ENCODE results near the gene PFDN2. TPM values are rescaled to one million over a fixed set of nuclear protein-coding genes. Genes with fewer than 3 reads are reported as not detected.

PFDN2 gene
- total and polyA plus RNA-seq, 2 of the 8 experiments (the other 6 are each of a cell fraction or from before 2014, with no cell fraction given), result 66.2 to 71.2 TPM

DNA sequence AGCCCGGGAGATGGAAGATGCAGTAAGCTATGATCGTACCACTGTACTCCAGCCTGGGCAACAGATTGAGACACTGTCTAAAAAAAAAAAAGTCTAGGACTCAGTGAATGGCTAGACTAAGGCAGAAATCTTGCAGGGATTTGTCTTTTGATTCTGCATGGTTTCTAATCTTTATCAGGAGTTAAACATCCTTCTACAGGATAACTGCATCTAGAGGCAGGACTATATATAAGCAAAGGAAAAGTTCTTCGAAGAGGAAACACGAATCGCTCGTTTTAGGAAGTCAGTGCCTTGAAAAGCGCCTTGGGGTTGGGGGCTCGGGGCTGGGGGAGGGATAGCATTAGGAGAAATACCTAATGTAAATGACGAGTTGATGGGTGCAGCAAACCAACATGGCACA, 35.3 kb upstream of the PFDN2 start (continued):
- TF ChIP-seq, protein P1, sequence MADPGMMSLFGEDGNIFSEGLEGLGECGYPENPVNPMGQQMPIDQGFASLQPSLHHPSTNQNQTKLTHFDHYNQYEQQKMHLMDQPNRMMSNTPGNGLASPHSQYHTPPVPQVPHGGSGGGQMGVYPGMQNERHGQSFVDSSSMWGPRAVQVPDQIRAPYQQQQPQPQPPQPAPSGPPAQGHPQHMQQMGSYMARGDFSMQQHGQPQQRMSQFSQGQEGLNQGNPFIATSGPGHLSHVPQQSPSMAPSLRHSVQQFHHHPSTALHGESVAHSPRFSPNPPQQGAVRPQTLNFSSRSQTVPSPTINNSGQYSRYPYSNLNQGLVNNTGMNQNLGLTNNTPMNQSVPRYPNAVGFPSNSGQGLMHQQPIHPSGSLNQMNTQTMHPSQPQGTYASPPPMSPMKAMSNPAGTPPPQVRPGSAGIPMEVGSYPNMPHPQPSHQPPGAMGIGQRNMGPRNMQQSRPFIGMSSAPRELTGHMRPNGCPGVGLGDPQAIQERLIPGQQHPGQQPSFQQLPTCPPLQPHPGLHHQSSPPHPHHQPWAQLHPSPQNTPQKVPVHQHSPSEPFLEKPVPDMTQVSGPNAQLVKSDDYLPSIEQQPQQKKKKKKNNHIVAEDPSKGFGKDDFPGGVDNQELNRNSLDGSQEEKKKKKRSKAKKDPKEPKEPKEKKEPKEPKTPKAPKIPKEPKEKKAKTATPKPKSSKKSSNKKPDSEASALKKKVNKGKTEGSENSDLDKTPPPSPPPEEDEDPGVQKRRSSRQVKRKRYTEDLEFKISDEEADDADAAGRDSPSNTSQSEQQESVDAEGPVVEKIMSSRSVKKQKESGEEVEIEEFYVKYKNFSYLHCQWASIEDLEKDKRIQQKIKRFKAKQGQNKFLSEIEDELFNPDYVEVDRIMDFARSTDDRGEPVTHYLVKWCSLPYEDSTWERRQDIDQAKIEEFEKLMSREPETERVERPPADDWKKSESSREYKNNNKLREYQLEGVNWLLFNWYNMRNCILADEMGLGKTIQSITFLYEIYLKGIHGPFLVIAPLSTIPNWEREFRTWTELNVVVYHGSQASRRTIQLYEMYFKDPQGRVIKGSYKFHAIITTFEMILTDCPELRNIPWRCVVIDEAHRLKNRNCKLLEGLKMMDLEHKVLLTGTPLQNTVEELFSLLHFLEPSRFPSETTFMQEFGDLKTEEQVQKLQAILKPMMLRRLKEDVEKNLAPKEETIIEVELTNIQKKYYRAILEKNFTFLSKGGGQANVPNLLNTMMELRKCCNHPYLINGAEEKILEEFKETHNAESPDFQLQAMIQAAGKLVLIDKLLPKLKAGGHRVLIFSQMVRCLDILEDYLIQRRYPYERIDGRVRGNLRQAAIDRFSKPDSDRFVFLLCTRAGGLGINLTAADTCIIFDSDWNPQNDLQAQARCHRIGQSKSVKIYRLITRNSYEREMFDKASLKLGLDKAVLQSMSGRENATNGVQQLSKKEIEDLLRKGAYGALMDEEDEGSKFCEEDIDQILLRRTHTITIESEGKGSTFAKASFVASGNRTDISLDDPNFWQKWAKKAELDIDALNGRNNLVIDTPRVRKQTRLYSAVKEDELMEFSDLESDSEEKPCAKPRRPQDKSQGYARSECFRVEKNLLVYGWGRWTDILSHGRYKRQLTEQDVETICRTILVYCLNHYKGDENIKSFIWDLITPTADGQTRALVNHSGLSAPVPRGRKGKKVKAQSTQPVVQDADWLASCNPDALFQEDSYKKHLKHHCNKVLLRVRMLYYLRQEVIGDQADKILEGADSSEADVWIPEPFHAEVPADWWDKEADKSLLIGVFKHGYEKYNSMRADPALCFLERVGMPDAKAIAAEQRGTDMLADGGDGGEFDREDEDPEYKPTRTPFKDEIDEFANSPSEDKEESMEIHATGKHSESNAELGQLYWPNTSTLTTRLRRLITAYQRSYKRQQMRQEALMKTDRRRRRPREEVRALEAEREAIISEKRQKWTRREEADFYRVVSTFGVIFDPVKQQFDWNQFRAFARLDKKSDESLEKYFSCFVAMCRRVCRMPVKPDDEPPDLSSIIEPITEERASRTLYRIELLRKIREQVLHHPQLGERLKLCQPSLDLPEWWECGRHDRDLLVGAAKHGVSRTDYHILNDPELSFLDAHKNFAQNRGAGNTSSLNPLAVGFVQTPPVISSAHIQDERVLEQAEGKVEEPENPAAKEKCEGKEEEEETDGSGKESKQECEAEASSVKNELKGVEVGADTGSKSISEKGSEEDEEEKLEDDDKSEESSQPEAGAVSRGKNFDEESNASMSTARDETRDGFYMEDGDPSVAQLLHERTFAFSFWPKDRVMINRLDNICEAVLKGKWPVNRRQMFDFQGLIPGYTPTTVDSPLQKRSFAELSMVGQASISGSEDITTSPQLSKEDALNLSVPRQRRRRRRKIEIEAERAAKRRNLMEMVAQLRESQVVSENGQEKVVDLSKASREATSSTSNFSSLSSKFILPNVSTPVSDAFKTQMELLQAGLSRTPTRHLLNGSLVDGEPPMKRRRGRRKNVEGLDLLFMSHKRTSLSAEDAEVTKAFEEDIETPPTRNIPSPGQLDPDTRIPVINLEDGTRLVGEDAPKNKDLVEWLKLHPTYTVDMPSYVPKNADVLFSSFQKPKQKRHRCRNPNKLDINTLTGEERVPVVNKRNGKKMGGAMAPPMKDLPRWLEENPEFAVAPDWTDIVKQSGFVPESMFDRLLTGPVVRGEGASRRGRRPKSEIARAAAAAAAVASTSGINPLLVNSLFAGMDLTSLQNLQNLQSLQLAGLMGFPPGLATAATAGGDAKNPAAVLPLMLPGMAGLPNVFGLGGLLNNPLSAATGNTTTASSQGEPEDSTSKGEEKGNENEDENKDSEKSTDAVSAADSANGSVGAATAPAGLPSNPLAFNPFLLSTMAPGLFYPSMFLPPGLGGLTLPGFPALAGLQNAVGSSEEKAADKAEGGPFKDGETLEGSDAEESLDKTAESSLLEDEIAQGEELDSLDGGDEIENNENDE (IDR thresholded peaks at IDR 0.05; ENCODE audit: insufficient replicate concordance, low read length), result no peak
- TF ChIP-seq, protein P2, sequence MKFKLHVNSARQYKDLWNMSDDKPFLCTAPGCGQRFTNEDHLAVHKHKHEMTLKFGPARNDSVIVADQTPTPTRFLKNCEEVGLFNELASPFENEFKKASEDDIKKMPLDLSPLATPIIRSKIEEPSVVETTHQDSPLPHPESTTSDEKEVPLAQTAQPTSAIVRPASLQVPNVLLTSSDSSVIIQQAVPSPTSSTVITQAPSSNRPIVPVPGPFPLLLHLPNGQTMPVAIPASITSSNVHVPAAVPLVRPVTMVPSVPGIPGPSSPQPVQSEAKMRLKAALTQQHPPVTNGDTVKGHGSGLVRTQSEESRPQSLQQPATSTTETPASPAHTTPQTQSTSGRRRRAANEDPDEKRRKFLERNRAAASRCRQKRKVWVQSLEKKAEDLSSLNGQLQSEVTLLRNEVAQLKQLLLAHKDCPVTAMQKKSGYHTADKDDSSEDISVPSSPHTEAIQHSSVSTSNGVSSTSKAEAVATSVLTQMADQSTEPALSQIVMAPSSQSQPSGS (IDR thresholded peaks at IDR 0.05; ENCODE audit: low read length), result no peak
- TF ChIP-seq POLR2A (IDR thresholded peaks at IDR 0.05; ENCODE audit: control extremely low read depth in 1 of 2, low read depth in 2 of 2, low read length in 2 of 2) (no peak), KDM5A (IDR thresholded peaks at IDR 0.05; ENCODE audit: low read length) (no peak), CBX5 (IDR thresholded peaks at IDR 0.05; ENCODE audit: low read depth, low read length) (no peak), CTBP2 (IDR thresholded peaks at IDR 0.05; ENCODE audit: borderline replicate concordance, insufficient read depth, insufficient read length, low read length) (no peak), JUN (IDR thresholded peaks at IDR 0.05; ENCODE audit: low read depth, low read length) (no peak), CHD2 (IDR thresholded peaks at IDR 0.05; ENCODE audit: low read length) (no peak), FOSL1 (IDR thresholded peaks at IDR 0.05; ENCODE audit: insufficient read depth, low read depth, low read length) (no peak), JUND (IDR thresholded peaks at IDR 0.05; ENCODE audit: low read length) (no peak), RXRA (IDR thresholded peaks at IDR 0.05; ENCODE audit: insufficient read depth, low read depth, low read length) (no peak)

All from H1 (cell line).